ENCODE results near the gene RSPO3. TPM values are rescaled to one million over a fixed set of nuclear protein-coding genes. Genes with fewer than 3 reads are reported as not detected.

RSPO3 gene
- total RNA-seq, 2 donors from 2014 or later, result 1.6 to 7.3 TPM

GRCh38 chr6:127077886-127078285 lies 40.6 kb upstream of the RSPO3 start:
- DNase-seq, result no peak
- no peaks in the 10 kb centered on the region for H3K36me3 ChIP-seq (replicated peaks in 1 of 2; ENCODE audit: insufficient read depth in 1 of 2, low read depth in 2 of 2)
- no peak overlapping the region for H3K27ac ChIP-seq
- H3K27me3 ChIP-seq, result no peaks in the 10 kb centered on the region
- H3K4me3 ChIP-seq, result no peak overlapping the region
- no peak for ATAC-seq
- H3K9me3 ChIP-seq, result no peaks in the 10 kb centered on the region
- TF ChIP-seq CTCF (IDR thresholded peaks at IDR 0.05) (no peak), POLR2A (IDR thresholded peaks at IDR 0.05) (no peak)
- no peaks in the 10 kb centered on the region for H3K4me1 ChIP-seq
- 65 to 74% methylated on average over 2 of the region's 2 CpGs for WGBS, 2 donors
- intact Hi-C loops (cut with DNase I), result no loop called here

- H3K9me3 ChIP-seq, result no peaks in the 10 kb centered on the region
- intact Hi-C loops (cut with DNase I), result no loop called here
- 74 to 79% methylated on average over 5 of the region's 5 CpGs for WGBS, 2 donors
Measured at GRCh38 chr6:127078669-127079068, 39.8 kb upstream of the RSPO3 start.

GRCh38 chr6:127079681-127080080 lies 38.8 kb upstream of the RSPO3 start:
- no peak for DNase-seq
- ATAC-seq, result no peak
- H3K4me3 ChIP-seq, result no peak overlapping the region
- no peaks in the 10 kb centered on the region for H3K27me3 ChIP-seq
- H3K9me3 ChIP-seq, result no peaks in the 10 kb centered on the region
- no peaks in the 10 kb centered on the region for H3K4me1 ChIP-seq
- TF ChIP-seq CTCF (IDR thresholded peaks at IDR 0.05) (no peak), POLR2A (IDR thresholded peaks at IDR 0.05) (no peak)
- H3K27ac ChIP-seq, result no peak overlapping the region
- intact Hi-C loops (cut with DNase I), result no loop called here
- H3K36me3 ChIP-seq (replicated peaks in 1 of 2; ENCODE audit: insufficient read depth in 1 of 2, low read depth in 2 of 2), result no peaks in the 10 kb centered on the region

More at GRCh38 chr6:127078669-127079068, 39.8 kb upstream of the RSPO3 start:
- Histone ChIP-seq H3K27ac (no peak overlapping the region), H3K4me3 (no peak overlapping the region), H3K4me1 (no peaks in the 10 kb centered on the region), H3K27me3 (no peaks in the 10 kb centered on the region), H3K36me3 (replicated peaks in 1 of 2; ENCODE audit: insufficient read depth in 1 of 2, low read depth in 2 of 2) (no peaks in the 10 kb centered on the region)
- DNase-seq (no peak), ATAC-seq (no peak)
- TF ChIP-seq POLR2A (IDR thresholded peaks at IDR 0.05), result no peak

- ATAC-seq, result no peak
- H3K4me1 ChIP-seq, result no peaks in the 10 kb centered on the region
- no peak for TF ChIP-seq CTCF (IDR thresholded peaks at IDR 0.05)
- TF ChIP-seq POLR2A (IDR thresholded peaks at IDR 0.05), result no peak
- no peak overlapping the region for H3K4me3 ChIP-seq
- no peak overlapping the region for H3K27ac ChIP-seq
- WGBS, 2 donors, result 68 to 80% methylated on average over 3 of the region's 3 CpGs
- H3K9me3 ChIP-seq, result no peaks in the 10 kb centered on the region
- DNase-seq, result no peak
- no peaks in the 10 kb centered on the region for H3K36me3 ChIP-seq (replicated peaks in 1 of 2; ENCODE audit: insufficient read depth in 1 of 2, low read depth in 2 of 2)
- no peaks in the 10 kb centered on the region for H3K27me3 ChIP-seq
- intact Hi-C loops (cut with DNase I), result no loop called here
Measured at GRCh38 chr6:127080081-127080480, 38.4 kb upstream of the RSPO3 start.

DNA sequence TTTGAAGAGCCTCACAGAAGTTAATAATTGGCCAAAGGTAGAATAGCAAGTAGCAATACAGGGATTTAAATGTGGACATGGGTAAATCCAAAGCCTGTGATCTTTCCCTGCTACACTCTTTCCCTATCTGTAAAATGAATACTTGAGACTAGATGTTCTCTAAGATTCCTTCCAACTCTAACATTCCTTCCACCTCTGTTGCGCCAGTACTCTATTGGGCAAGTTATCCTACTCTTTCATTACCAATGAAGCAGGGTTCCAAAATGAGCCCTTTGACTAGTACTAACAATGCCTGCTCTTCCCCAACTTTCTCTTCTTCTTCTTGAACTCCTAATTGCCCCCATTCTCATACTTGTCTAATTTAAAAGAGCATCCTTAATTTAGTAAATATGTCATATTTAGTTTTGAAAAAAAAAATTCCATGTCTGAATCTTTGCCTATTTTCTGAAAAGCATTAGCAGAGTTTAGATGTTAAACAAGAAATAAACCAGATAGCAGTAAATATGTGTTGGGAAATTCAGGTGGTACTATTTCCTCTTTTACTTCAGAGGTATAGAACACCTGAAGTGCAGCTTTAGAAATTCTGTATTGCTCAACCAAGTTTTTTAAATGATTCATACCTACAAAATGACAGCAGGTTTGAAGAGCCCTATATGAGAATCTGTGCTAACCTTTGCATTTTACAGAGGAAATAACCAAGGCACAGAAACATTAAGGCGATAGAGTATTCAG lies 35.1 kb upstream of the RSPO3 start:
- Histone ChIP-seq H3K4me1 (no peaks in the 10 kb centered on the region), H3K27ac (no peak overlapping the region), H3K4me3 (no peak overlapping the region), H3K9me3 (no peaks in the 10 kb centered on the region), H3K36me3 (replicated peaks in 1 of 2; ENCODE audit: insufficient read depth in 1 of 2, low read depth in 2 of 2) (no peaks in the 10 kb centered on the region), H3K27me3 (no peaks in the 10 kb centered on the region)
- 69 to 74% methylated on average over 2 of the region's 2 CpGs for WGBS, 2 donors
- intact Hi-C loops (cut with DNase I), result no loop called here
- TF ChIP-seq CTCF (IDR thresholded peaks at IDR 0.05) (no peak), POLR2A (IDR thresholded peaks at IDR 0.05) (no peak)
- DNase-seq (no peak), ATAC-seq (no peak)
